Measurements from ENCODE around the gene TRIM33. TPM values are rescaled to one million over a fixed set of nuclear protein-coding genes. Genes with fewer than 3 reads are reported as not detected.

The TRIM33 gene
- polyA plus RNA-seq, 1 donor (not counting 4 experiments of a cell fraction or from before 2014, with no cell fraction given): 26.4 TPM

DNA sequence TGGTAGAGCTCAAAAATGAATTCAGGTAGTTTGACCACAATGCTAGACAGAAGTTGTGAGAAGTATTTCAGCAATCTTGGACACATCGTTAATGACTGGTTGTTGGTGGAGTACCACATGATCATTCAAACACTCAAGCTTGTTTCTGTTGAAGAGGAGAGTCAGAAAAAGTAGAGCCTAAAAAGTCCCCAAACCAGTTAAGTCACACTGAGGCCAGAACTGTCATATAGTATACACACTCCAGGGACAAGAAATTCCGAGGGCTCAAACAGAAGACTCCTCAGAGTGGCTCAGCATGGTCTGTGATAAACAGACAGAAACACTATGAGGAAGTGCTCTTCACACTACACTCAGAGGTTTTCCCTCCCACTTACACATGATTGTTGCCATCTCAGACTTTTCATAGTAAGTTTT is 5.8 kb downstream of the TRIM33 start:
- Histone ChIP-seq H3K27me3 (ENCODE audit: control insufficient read depth, extremely low read depth, insufficient read depth, low read length) (no peaks in the 10 kb centered on the region), H3K4me3 (ENCODE audit: control insufficient read depth in 2 of 3, extremely low read depth in 1 of 3, insufficient read depth in 2 of 3, low read depth in 1 of 3, low read length in 3 of 3) (no peak overlapping the region), H3K9ac (ENCODE audit: control insufficient read depth, extremely low read depth, insufficient read depth, low read length) (no peak overlapping the region), H3K4me2 (ENCODE audit: control insufficient read depth, extremely low read depth, insufficient read depth, low read depth, low read length) (no peak overlapping the region), H4K20me1 (ENCODE audit: control insufficient read depth, extremely low read depth, insufficient read depth, low read length) (peaks cover 8% of the 10 kb centered on the region), H2AFZ (ENCODE audit: control insufficient read depth, low read length) (no peak overlapping the region), H3K27ac (ENCODE audit: control insufficient read depth, insufficient read depth, low read length) (no peak overlapping the region), H3K36me3 (ENCODE audit: control insufficient read depth in 2 of 2, extremely low read depth in 1 of 2, insufficient read depth in 2 of 2, low read length in 2 of 2) (peaks cover 3 to 10% of the 10 kb centered on the region in 2 experiments), H3K9me1 (ENCODE audit: control insufficient read depth, extremely low read depth, insufficient read depth, low read length) (no peaks in the 10 kb centered on the region), H3K4me1 (ENCODE audit: control insufficient read depth, extremely low read depth, insufficient read depth, low read length) (peaks cover 15% of the 10 kb centered on the region), H3K79me2 (ENCODE audit: control insufficient read depth, insufficient read depth, low read length) (peaks cover 96% of the 10 kb centered on the region), H3K9me3 (ENCODE audit: control insufficient read depth, low read depth, low read length) (no peaks in the 10 kb centered on the region)
- TF ChIP-seq EZH2 (IDR thresholded peaks at IDR 0.05; ENCODE audit: low read length): no peak
- TF ChIP-seq, protein P1, sequence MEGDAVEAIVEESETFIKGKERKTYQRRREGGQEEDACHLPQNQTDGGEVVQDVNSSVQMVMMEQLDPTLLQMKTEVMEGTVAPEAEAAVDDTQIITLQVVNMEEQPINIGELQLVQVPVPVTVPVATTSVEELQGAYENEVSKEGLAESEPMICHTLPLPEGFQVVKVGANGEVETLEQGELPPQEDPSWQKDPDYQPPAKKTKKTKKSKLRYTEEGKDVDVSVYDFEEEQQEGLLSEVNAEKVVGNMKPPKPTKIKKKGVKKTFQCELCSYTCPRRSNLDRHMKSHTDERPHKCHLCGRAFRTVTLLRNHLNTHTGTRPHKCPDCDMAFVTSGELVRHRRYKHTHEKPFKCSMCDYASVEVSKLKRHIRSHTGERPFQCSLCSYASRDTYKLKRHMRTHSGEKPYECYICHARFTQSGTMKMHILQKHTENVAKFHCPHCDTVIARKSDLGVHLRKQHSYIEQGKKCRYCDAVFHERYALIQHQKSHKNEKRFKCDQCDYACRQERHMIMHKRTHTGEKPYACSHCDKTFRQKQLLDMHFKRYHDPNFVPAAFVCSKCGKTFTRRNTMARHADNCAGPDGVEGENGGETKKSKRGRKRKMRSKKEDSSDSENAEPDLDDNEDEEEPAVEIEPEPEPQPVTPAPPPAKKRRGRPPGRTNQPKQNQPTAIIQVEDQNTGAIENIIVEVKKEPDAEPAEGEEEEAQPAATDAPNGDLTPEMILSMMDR (optimal IDR thresholded peaks at IDR 0.05 in 1 of 3, IDR thresholded peaks at IDR 0.05 in 1 of 3, conservative IDR thresholded peaks at IDR 0.05 in 1 of 3; ENCODE audit: extremely low read depth in 1 of 3, insufficient read depth in 2 of 3, low read length in 3 of 3): no peak
- no peak for FAIRE-seq
- dilution Hi-C loops (cut with MboI; ENCODE audit: extremely low pct_ligation_motif_present, low sequenced_read_pairs): no loop called here
- DNase-seq (ENCODE audit: low read depth, low spot score): no peak

DNA sequence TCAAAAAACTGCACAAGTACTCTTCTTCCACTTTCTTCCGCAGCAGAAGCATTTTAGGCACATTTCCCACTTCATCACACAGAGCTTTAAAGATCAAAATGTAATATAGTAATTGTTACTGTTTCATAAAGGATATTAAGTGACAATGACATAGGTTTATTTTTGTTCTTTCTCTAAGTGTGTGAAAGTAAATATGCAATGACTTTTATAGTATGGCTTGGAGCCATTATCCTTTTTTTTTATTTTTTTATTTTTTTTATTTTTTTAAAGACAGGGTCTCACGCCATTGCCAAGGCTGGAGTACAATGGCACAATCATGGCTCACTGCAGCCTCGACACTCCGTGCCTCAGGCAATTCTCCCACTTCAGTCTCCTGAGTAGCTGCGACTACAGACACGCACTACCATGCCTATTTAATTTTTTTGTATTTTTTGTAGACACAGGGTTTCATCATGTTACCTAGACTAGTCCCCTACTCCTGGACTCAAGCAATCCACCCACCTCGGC is 7.0 kb downstream of the TRIM33 start:
- TF ChIP-seq, protein P1 (optimal IDR thresholded peaks at IDR 0.05 in 1 of 3, IDR thresholded peaks at IDR 0.05 in 1 of 3, conservative IDR thresholded peaks at IDR 0.05 in 1 of 3; ENCODE audit: extremely low read depth in 1 of 3, insufficient read depth in 2 of 3, low read length in 3 of 3): no peak
- no peak for TF ChIP-seq EZH2 (IDR thresholded peaks at IDR 0.05; ENCODE audit: low read length)
- H3K4me3 ChIP-seq (ENCODE audit: control insufficient read depth in 2 of 3, extremely low read depth in 1 of 3, insufficient read depth in 2 of 3, low read depth in 1 of 3, low read length in 3 of 3): no peak overlapping the region
- peaks cover 8% of the 10 kb centered on the region for H3K4me1 ChIP-seq (ENCODE audit: control insufficient read depth, extremely low read depth, insufficient read depth, low read length)
- no peak overlapping the region for H2AFZ ChIP-seq (ENCODE audit: control insufficient read depth, low read length)
- no peak overlapping the region for H3K27ac ChIP-seq (ENCODE audit: control insufficient read depth, insufficient read depth, low read length)
- dilution Hi-C loops (cut with MboI; ENCODE audit: extremely low pct_ligation_motif_present, low sequenced_read_pairs): no loop called here
- H3K9ac ChIP-seq (ENCODE audit: control insufficient read depth, extremely low read depth, insufficient read depth, low read length): no peak overlapping the region
- peaks cover 3 to 10% of the 10 kb centered on the region in 2 experiments for H3K36me3 ChIP-seq (ENCODE audit: control insufficient read depth in 2 of 2, extremely low read depth in 1 of 2, insufficient read depth in 2 of 2, low read length in 2 of 2)
- peaks cover 96% of the 10 kb centered on the region for H3K79me2 ChIP-seq (ENCODE audit: control insufficient read depth, insufficient read depth, low read length)
- no peak overlapping the region for H3K4me2 ChIP-seq (ENCODE audit: control insufficient read depth, extremely low read depth, insufficient read depth, low read depth, low read length)
- no peaks in the 10 kb centered on the region for H3K27me3 ChIP-seq (ENCODE audit: control insufficient read depth, extremely low read depth, insufficient read depth, low read length)
- no peaks in the 10 kb centered on the region for H3K9me1 ChIP-seq (ENCODE audit: control insufficient read depth, extremely low read depth, insufficient read depth, low read length)
- no peak for FAIRE-seq
- H4K20me1 ChIP-seq (ENCODE audit: control insufficient read depth, extremely low read depth, insufficient read depth, low read length): no peaks in the 10 kb centered on the region
- DNase-seq (ENCODE audit: low read depth, low spot score): no peak
- no peaks in the 10 kb centered on the region for H3K9me3 ChIP-seq (ENCODE audit: control insufficient read depth, low read depth, low read length)
